Right renal cortex interstitium (tissue), 3 donors: ENCODE measurements around the gene KMT5C. TPM values are rescaled to one million over a fixed set of nuclear protein-coding genes. Genes with fewer than 3 reads are reported as not detected.

Experiments used
- DNase-seq, 3 donors: peaks; one replicate each; pipeline ENCODE4 v3.0.0-alpha.2; 2013; ENCODE audit warnings: low read depth in 3 of 3, low spot score in 2 of 3
- polyA plus RNA-seq, 3 donors: library from polyadenylated mRNA; unstranded; fragments of 120-200 nt; gene quantifications; one replicate each; pipeline ENCODE4 v1.2.1, GENCODE V29; 2013; ENCODE audit not compliant: insufficient read length in 3 of 3

KMT5C gene
- polyA plus RNA-seq, 3 donors: 12.1 to 13.9 (median 13.4) TPM

- no peak for DNase-seq
Measured at GRCh38 chr19:55345818-55346724, 6.4 kb downstream of the KMT5C start.

DNA sequence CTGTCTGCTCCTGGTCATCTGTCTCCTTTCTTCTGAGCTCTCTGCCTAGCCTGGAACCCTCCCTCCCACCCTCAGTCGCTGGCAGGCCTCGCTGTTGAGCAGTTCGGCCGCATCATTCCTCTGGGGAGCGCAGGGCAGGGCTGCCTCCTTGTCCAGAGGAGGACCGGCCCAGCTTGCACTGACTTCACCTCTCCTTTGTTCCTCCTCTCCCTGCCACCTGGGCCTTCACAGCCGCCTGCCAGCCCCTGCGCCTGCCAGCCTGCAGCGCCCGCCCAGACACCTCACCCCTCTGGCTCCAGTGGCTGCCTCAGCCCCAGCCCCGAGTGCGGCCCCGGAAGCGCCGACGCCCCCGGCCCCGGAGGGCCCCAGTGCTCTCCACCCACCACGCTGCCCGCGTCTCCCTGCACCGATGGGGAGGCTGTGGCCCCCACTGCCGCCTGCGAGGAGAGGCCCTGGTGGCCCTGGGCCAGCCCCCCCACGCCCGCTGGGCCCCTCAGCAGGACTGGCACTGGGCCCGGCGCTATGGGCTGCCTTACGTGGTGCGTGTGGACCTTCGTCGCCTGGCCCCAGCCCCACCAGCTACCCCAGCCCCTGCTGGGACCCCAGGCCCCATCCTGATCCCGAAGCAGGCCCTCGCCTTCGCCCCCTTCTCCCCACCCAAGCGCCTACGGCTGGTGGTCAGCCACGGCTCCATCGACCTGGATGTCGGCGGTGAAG is 7.2 kb downstream of the KMT5C start:
- DNase-seq: no peak

GRCh38 chr19:55347442-55348009 is 7.8 kb downstream of the KMT5C start:
- DNase-seq: no peak

DNA sequence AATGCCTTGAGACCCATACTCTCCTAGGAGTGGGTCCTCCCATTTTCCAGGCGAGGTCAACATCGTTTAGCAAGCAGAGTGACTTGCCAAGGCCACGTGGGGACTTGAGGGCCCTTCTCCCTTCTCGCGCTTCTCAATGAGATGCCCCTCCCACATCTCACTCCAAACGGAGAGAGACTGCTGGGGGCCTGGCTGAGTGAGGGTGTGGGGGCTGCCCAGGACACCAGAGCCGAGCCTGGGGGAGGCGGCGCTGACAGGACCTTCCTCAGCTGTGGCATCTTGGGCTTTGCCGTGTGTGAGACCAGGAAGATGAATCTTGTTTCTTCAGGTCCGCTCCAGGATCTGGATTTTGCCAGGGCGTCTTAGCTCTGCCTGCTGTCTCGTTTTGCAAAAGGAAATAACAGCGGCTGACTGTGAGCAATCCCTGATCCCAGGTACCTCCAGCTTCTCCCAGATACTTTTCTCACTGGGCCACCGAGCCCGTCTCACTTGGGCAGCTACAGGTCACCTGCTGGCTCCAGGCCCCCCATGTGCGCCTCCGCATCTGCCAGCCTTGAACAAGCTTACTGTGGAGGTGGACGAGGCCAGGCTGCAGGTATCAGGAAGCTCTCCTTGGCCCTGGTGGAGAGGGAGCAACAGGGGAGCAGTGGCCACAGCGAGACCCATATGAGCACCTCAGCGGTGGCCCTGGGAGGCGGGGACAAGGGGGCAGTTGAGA is 8.8 kb downstream of the KMT5C start:
- DNase-seq: no peak

- no peak for DNase-seq
Measured at GRCh38 chr19:55350620-55351315, 11.1 kb downstream of the KMT5C start.

DNA sequence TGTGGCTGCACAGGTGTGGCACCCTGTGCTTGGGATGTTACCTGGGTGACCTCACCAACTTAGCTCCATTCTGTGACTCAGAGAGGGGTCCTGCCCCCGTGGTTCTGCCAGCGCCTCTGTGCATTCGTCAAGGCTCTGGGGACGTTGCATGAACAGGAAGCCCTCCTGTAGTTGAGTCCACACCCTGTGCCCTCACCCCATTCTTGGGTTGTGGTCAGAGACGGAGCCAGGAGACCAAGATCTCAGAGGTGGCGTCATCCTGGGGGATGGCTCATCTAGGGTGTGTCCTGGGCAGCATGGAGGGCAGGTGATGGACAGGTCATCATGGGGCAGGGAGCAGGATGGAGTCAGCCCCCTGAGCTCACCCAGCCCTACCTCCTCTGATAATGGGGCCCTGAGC is 12.4 kb downstream of the KMT5C start:
- DNase-seq: no peak

- DNase-seq: no peak
Measured at GRCh38 chr19:55352549-55353145, 13.0 kb downstream of the KMT5C start.

DNA sequence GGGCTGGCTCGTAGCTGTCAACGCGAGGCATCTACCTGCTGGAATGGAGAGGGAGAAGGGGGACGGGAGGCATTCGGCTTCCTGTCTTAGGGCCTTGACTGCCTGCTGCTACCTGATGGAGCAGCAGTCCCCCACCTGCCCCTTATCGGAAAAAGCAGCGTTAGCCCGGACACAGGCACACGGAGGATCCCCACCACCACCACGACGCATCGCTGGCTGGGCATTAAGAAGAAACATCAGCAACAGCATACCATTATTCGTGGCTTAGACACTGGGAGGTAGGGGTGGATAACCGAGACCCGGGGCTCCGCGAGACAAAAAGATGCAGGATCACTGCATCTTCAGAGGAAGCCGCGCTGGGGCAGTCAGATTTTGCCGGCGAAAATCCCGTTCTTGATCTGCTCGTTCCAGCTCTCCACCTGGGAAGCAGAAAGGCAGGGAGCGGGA is 13.7 kb downstream of the KMT5C start:
- DNase-seq: no peak

DNA sequence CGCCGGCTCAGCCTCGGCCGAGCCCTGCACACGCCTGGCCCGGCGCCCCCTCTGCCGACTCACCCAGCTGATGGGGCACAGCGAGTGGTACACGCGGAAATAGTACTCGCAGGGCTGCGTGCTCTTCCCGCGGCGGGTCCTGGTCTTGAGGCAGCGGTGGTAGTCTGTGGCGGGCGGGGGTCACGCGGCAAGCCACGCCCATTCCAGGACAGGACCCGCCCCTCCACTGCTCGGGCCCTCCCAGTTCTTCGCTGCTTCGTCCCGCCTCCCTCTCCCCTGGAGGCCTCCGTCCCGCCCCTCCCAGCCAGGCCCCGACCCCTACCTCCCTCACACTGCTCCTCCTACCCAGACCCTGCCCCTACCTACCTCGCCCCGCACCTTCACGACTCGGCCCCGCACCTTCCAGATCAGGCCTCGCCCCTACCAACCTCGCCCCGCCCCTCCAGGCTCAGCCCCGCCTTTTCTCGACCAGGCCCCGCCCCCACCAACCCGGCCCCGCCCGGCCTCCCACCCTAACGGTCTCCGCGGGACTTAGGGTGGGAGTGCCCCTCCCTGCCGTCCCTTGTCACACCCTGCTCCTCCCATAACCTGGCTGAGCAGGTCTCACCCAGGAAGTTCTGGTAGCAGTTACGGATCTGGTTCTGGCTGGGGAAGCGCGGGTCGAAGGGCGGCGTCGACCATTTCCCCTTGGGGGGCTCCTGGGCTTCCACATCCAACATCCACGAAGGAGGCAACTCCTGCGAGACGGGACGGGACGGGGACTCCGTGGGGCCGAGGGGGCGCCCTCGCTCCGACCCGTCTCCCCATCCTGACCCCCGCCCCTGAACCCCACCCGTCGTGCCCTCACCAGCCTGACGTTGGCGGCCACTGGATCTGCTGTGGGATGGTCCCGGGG is 14.4 kb downstream of the KMT5C start:
- no peak for DNase-seq

DNA sequence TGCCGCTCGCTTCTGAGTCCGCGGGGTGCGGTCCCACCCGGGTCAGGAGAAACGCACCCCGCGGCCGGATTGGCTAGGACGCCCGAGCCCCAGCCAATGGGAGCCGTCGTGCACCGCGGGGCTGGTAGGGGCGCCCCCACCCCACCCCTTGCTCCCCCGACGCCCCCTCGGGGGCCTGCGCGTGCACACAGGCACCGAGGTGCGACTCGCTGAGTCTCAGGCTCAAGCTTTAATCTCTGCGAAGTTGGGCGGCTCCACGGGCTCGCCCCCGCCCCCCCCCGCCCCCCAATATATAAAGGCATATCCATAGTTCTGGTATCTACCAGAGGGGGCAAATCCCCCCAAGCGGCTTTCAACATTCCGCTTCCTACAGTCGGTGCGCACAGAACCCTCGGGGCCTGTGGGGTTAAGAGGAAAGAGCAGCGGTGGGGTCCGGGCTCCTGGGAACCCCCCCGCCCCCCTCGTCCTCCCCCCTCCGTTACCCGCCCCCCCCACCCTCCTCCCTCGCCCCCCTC is 15.1 kb downstream of the KMT5C start, which contains the start of gene COX6B2:
Gene COX6B2 (minus strand): TSS at position 22 of the 515 bp plus-strand sequence. CDS start 198 bp downstream, outside the sequence.
- no peak for DNase-seq

DNA sequence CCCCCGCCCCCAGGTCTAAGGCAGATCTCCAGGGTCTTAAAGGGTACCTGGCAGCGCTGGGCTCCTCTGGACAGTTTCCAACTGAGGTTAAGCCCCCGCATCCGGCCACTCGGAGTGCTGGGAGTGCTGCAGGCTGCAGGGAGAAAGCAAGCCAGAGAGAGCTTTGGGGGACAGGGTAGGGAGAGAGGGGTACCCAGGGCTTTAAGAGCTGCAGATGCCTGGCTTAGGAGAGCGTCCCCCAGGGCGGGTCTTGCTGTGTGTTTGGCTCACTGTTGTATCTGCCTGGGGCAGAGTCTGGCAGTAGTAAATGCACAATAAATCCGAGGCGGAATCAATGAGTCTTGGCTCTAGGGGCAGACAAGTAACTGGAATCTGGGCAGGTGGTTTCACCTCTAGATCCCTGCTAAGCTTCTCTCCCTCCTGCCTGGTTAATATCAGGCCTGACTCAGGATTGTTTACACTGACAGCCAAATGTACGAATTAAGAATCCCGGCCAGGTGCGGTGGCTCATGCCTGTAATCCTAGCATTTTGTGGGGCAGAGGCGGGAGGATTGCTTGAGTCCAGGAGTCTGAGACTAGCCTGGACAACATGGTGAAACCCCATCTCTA is 15.6 kb downstream of the KMT5C start:
- DNase-seq: no peak

DNA sequence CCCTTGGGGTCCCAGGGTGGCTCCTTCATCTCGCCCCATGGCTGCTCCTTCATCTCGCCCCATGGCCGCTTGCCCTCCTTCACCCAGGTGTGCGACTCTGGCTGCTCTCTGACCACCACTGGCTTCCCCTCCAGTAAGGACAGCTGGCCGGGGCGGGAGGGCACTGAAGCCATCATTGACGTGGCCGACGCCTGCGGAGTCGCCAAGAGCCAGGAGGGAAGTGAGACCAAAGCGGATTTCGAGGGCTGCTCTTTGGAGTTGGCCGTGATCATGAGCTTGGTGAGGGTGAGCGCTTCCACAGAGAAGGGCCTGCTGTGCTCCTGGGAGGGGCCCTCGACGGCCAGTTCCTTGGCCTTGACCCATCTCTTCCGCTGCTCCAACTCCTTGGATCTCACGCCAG is 18.8 kb downstream of the KMT5C start:
- DNase-seq: no peak

GRCh38 chr19:55358943-55359908 is 19.6 kb downstream of the KMT5C start:
- no peak for DNase-seq

DNA sequence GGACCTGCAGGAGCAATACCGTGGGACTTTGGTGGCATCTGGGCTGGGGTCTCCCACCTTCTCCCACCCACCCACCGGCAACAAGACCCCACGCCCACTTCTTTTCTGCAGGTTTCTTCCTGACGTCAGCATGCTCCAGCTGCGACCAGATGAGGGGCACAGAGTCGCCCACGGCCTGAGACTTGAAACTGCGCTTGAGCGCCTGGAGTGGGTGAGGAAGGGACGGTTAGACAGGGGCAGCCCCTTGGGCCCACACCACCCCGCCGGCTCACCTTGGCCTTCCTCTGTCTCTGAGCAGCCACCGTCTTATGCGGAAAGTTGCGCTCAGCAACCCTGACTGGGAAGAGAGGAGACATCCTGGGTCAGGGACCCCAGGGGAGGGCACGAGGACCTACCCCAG is 21.2 kb downstream of the KMT5C start:
- no peak for DNase-seq

GRCh38 chr19:55362174-55362989 is 22.7 kb downstream of the KMT5C start:
- DNase-seq: no peak
